22Rv1 (cell line): Measurements from ENCODE around the gene ETNK1.

ENCODE experiments used
- CTCF ChIP-seq: fragments of 450-650 bp; IDR thresholded peaks from 2 replicates; pipeline ENCODE4 v1.5.1; 2017; ENCODE audit warnings: mild to moderate bottlenecking
- ZFX ChIP-seq: fragments of 450-650 bp; IDR thresholded peaks from 2 replicates; pipeline ENCODE4 v1.6.1; 2017; ENCODE audit warnings: antibody characterized with exemption, borderline replicate concordance

DNA sequence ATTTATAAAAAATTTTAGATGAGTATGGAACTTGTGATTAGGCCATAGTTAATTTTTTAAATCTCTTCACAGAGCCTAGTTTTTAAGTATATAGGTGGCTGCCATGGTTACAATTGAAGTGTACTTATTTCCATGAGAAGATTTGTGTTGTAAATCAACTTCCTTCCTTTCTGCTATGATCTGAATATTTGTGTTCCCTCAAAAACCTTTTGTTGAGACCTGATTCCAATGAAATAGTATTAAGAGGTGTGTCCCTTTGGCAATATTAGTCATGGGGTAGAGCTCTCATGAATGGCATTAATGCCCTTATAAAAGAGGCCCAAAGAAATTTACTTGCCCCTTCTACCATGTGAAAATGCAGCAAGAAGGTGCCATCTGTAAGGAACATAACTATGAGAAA lies 28.8 kb downstream of the ETNK1 start:
- TF ChIP-seq ZFX (no peak), CTCF (no peak)
